SK-N-SH (cell line): Measurements from ENCODE around the gene PHPT1. TPM values are rescaled to one million over a fixed set of nuclear protein-coding genes. Genes with fewer than 3 reads are reported as not detected.

Experiments used
- CTCF ChIA-PET: fragments of 300-600, 350-600 bp; formaldehyde crosslinking; extraction: SDS; loops from one replicate; lab custom pipeline; 2021; lab: Yijun Ruan, JAX
- POLR2A ChIA-PET: fragments of 350-600 bp; sonication (Branson Sonifier 250); formaldehyde crosslinking; extraction: SDS; loops from one replicate; lab custom pipeline; 2020; ENCODE audit warnings: antibody characterized with exemption, inconsistent platforms; lab: Yijun Ruan, JAX
- DNase-seq: peaks from one replicate; pipeline ENCODE4 v3.0.0; 2012
- H2AFZ ChIP-seq: fragments of 200-600 bp; sonication (generic); 2 replicates; pipeline ENCODE4 v1.8.1; 2016; ENCODE audit warnings: antibody characterized with exemption, mild to moderate bottlenecking, low read depth
- H3F3A ChIP-seq: fragments of 200-600 bp; sonication (generic); replicated peaks from 2 replicates; pipeline ENCODE3; 2016; ENCODE audit warnings: antibody characterized with exemption, mild to moderate bottlenecking; ENCODE audit not compliant: insufficient read depth
- H3K27ac ChIP-seq, 2 experiments: fragments of 200-500 bp in 1 of 2; fragments of 200-600 bp in 1 of 2; sonication (Bioruptor generic) in 1 of 2; sonication (generic), shearing (Covaris generic) in 1 of 2; 2 replicates each; pipeline versions ENCODE4 v1.5.1 to v1.6.1; 2014 to 2016; ENCODE audit warnings: low read depth in 2 of 2, inconsistent platforms in 1 of 2, low read length in 1 of 2, mild to moderate bottlenecking in 1 of 2, mixed read lengths in 1 of 2
- H3K27me3 ChIP-seq: fragments of 200-600 bp; sonication (generic), shearing (Covaris generic); 2 replicates; pipeline ENCODE4 v1.6.1; 2016; ENCODE audit warnings: mixed run types; ENCODE audit not compliant: insufficient read depth
- H3K36me3 ChIP-seq, 2 experiments: fragments of 200-500 bp in 1 of 2; fragments of 200-600 bp in 1 of 2; sonication (Bioruptor generic) in 1 of 2; sonication (generic) in 1 of 2; replicated peaks in 1 of 2; 2 replicates each; pipeline versions ENCODE3 to v1.5.1; 2014 to 2016; ENCODE audit warnings: low read length in 1 of 2, mild to moderate bottlenecking in 1 of 2; ENCODE audit not compliant: insufficient read depth in 2 of 2, control insufficient read depth in 1 of 2
- H3K4me1 ChIP-seq, 2 experiments: fragments of 200-500 bp in 1 of 2; fragments of 200-600 bp in 1 of 2; sonication (Bioruptor generic) in 1 of 2; sonication (generic), shearing (Covaris generic) in 1 of 2; 2 replicates each; pipeline versions ENCODE4 v1.5.1 to v1.6.1; 2014 to 2016; ENCODE audit warnings: low read depth in 1 of 2, low read length in 1 of 2, mixed run types in 1 of 2; ENCODE audit not compliant: insufficient read depth in 2 of 2, control insufficient read depth in 1 of 2
- H3K4me2 ChIP-seq: fragments of 200-600 bp; sonication (generic), shearing (Covaris generic); 2 replicates; pipeline ENCODE4 v1.6.1; 2017; ENCODE audit warnings: mixed run types
- H3K4me3 ChIP-seq, 2 experiments: fragments of 200-500 bp in 1 of 2; fragments of 200-600 bp in 1 of 2; sonication (Bioruptor generic) in 1 of 2; sonication (generic), shearing (Covaris generic) in 1 of 2; 2 replicates each; pipeline versions ENCODE4 v1.5.1 to v1.8.1; 2014 to 2016; ENCODE audit warnings: low read depth in 2 of 2, inconsistent platforms in 1 of 2, low read length in 1 of 2, mild to moderate bottlenecking in 1 of 2, mixed read lengths in 1 of 2, moderate library complexity in 1 of 2
- H3K79me2 ChIP-seq: fragments of 200-600 bp; sonication (generic); 2 replicates; pipeline ENCODE4 v1.8.1; 2017; ENCODE audit warnings: mild to moderate bottlenecking; ENCODE audit not compliant: insufficient read depth
- H3K9ac ChIP-seq: fragments of 200-600 bp; sonication (generic); 2 replicates; pipeline ENCODE4 v1.6.1; 2017; ENCODE audit warnings: mixed run types
- H3K9me2 ChIP-seq: fragments of 200-600 bp; sonication (generic); 2 replicates; pipeline ENCODE4 v1.6.1; 2017; ENCODE audit warnings: mixed run types
- H3K9me3 ChIP-seq: fragments of 200-600 bp; sonication (generic); 2 replicates; pipeline ENCODE4 v1.6.1; 2017; ENCODE audit warnings: mixed run types, mild to moderate bottlenecking, moderate library complexity
- H4K20me1 ChIP-seq: fragments of 200-600 bp; sonication (generic); 2 replicates; pipeline ENCODE4 v1.6.1; 2017; ENCODE audit warnings: mild to moderate bottlenecking, mixed run types; ENCODE audit not compliant: insufficient read depth
- ELF1 ChIP-seq: IDR thresholded peaks from 2 replicates; pipeline ENCODE4 v1.4.0; 2012
- EP300 ChIP-seq, 2 experiments: IDR thresholded peaks; 2 replicates each; pipeline versions ENCODE4 v1.4.0 to v1.6.1; 2012; ENCODE audit warnings: borderline replicate concordance in 1 of 2, low read depth in 1 of 2, low read length in 1 of 2
- FOXJ3 ChIP-seq: sonication (generic); formaldehyde crosslinking; IDR thresholded peaks from 2 replicates; pipeline ENCODE4 v1.5.1; 2020; ENCODE audit warnings: mild to moderate bottlenecking, missing genetic modification reagents
- FOXM1 ChIP-seq: IDR thresholded peaks from 2 replicates; pipeline ENCODE4 v1.4.0; 2012; ENCODE audit warnings: low read depth, mild to moderate bottlenecking
- GABPA ChIP-seq: IDR thresholded peaks from 2 replicates; pipeline ENCODE4 v1.4.0; 2012; ENCODE audit warnings: low read depth, mild to moderate bottlenecking
- GATA2 ChIP-seq: sonication (generic); formaldehyde crosslinking; IDR thresholded peaks from 2 replicates; pipeline ENCODE4 v1.5.0; 2020; ENCODE audit warnings: mild to moderate bottlenecking, missing genetic modification reagents
- IRF3 ChIP-seq: fragments of 150-350 bp; IDR thresholded peaks from 2 replicates; pipeline ENCODE4 v1.6.1; 2016; ENCODE audit warnings: mild to moderate bottlenecking, low read depth, low read length
- MAX ChIP-seq: IDR thresholded peaks from 2 replicates; pipeline ENCODE4 v1.4.0; 2012; ENCODE audit warnings: low read depth
- MEF2A ChIP-seq: IDR thresholded peaks from 2 replicates; pipeline ENCODE4 v1.4.0; 2012; ENCODE audit warnings: low read depth, borderline replicate concordance
- NRF1 ChIP-seq: IDR thresholded peaks from 2 replicates; pipeline ENCODE4 v1.6.1; 2012; ENCODE audit warnings: low read depth, mild to moderate bottlenecking, low read length
- PBX3 ChIP-seq: IDR thresholded peaks from 2 replicates; pipeline ENCODE4; 2012
- RAD21 ChIP-seq: IDR thresholded peaks from 2 replicates; pipeline ENCODE4 v1.6.1; 2012; ENCODE audit warnings: mild to moderate bottlenecking, low read length
- RFX5 ChIP-seq: IDR thresholded peaks from 2 replicates; pipeline ENCODE4 v1.6.1; 2012; ENCODE audit warnings: mild to moderate bottlenecking, improper control_type of control experiment, low read length
- RXRA ChIP-seq: IDR thresholded peaks from 2 replicates; pipeline ENCODE4 v1.4.0; 2012; ENCODE audit warnings: low read depth, mild to moderate bottlenecking, borderline replicate concordance
- SIN3A ChIP-seq: IDR thresholded peaks from 2 replicates; pipeline ENCODE4 v1.6.1; 2012; ENCODE audit warnings: low read depth, mild to moderate bottlenecking, low read length, moderate library complexity, borderline replicate concordance
- SMC3 ChIP-seq: IDR thresholded peaks from 2 replicates; pipeline ENCODE4 v1.6.1; 2012; ENCODE audit warnings: low read depth, low read length, improper control_type of control experiment
- TEAD4 ChIP-seq: IDR thresholded peaks from 2 replicates; pipeline ENCODE4 v1.4.0; 2012; ENCODE audit warnings: mild to moderate bottlenecking, borderline replicate concordance; ENCODE audit not compliant: insufficient read depth
- USF1 ChIP-seq: IDR thresholded peaks from 2 replicates; pipeline ENCODE4 v1.4.0; 2012; ENCODE audit warnings: low read depth, borderline replicate concordance
- USF2 ChIP-seq: fragments of 150-350 bp; IDR thresholded peaks from 2 replicates; pipeline ENCODE4 v1.6.1; 2017; ENCODE audit warnings: antibody characterized with exemption, low read length, low read depth, borderline replicate concordance
- YY1 ChIP-seq: IDR thresholded peaks from 2 replicates; pipeline ENCODE4 v1.4.0; 2012; ENCODE audit warnings: low read depth, mild to moderate bottlenecking
- ZBTB33 ChIP-seq: IDR thresholded peaks from 2 replicates; pipeline ENCODE4 v1.4.0; 2012; ENCODE audit warnings: low read depth, borderline replicate concordance
- WGBS: methylation state at CpG from one replicate; pipeline ENCODE4 v1.1.6; 2017; ENCODE audit warnings: low lambda C conversion rate; 5-methylcytosine and 5-hydroxymethylcytosine counted together
- polyA plus RNA-seq, 3 experiments: library from polyadenylated mRNA; depleted of rRNA; stranded (reverse); fragments of >200 nt; gene quantifications; 2 replicates each; pipeline ENCODE4 v1.2.3, GENCODE V29; 2012

PHPT1 gene
- polyA plus RNA-seq, 1 of the 3 experiments (the other 2 are of a cell fraction): 517 TPM

GRCh38 chr9:136831002-136831719, 18.0 kb upstream of the PHPT1 start (continued):
- TF ChIP-seq IRF3 (no peak), SMC3 (no peak), RFX5 (no peak), FOXJ3 (CRISPR knock-in tag) (no peak), GATA2 (CRISPR knock-in tag) (no peak), SIN3A (no peak), NRF1 (no peak), ELF1 (no peak), TEAD4 (no peak)

- no peak for TF ChIP-seq RFX5
- TF ChIP-seq GATA2 (CRISPR knock-in tag): no peak
- no peak for TF ChIP-seq MEF2A
- no peak for TF ChIP-seq FOXM1
- no peak for TF ChIP-seq RAD21
- TF ChIP-seq GABPA: no peak
- no peak for TF ChIP-seq PBX3
- TF ChIP-seq SIN3A: no peak
- no peak for TF ChIP-seq RXRA
- TF ChIP-seq MAX: no peak
- TF ChIP-seq EP300 (IDR thresholded peaks at IDR 0.05; ENCODE audit: borderline replicate concordance in 1 of 2, low read depth in 1 of 2, low read length in 1 of 2): no peak
- no peak for TF ChIP-seq SMC3
- no peak for TF ChIP-seq ZBTB33
- TF ChIP-seq YY1: no peak
- no peak for TF ChIP-seq USF1
- no peak for TF ChIP-seq USF2
- no peaks in the 10 kb centered on the region for H4K20me1 ChIP-seq
- no peak overlapping the region for H2AFZ ChIP-seq
- H3K4me3 ChIP-seq: no peak overlapping the region
- no peaks in the 10 kb centered on the region for H3K9me3 ChIP-seq
- no peaks in the 10 kb centered on the region for H3F3A ChIP-seq
- no peak for DNase-seq
- ChIA-PET POLR2A (no interaction called here), CTCF (interaction anchor here (0.6 to 5.7 kb wide), 3 partner anchors 10 to 232 kb away, joined by 3 to 36 read pairs (median 3); partner anchors contain the start of genes AJM1 and FBXW5)
- H3K4me1 ChIP-seq: no peaks in the 10 kb centered on the region
- no peaks in the 10 kb centered on the region for H3K27me3 ChIP-seq
- no CpG with 5 or more reads among the region's 23 CpGs for WGBS
- H3K9ac ChIP-seq: no peak overlapping the region
- no peak overlapping the region for H3K4me2 ChIP-seq
- no peaks in the 10 kb centered on the region for H3K9me2 ChIP-seq
- H3K36me3 ChIP-seq: peaks cover 4 to 64% of the 10 kb centered on the region in 2 experiments
- H3K27ac ChIP-seq: no peak overlapping the region
- no peaks in the 10 kb centered on the region for H3K79me2 ChIP-seq
Observed at GRCh38 chr9:136831720-136832104, 17.5 kb upstream of the PHPT1 start.
